ENCODE data around the gene TRMT1.

The TRMT1 gene

DNA sequence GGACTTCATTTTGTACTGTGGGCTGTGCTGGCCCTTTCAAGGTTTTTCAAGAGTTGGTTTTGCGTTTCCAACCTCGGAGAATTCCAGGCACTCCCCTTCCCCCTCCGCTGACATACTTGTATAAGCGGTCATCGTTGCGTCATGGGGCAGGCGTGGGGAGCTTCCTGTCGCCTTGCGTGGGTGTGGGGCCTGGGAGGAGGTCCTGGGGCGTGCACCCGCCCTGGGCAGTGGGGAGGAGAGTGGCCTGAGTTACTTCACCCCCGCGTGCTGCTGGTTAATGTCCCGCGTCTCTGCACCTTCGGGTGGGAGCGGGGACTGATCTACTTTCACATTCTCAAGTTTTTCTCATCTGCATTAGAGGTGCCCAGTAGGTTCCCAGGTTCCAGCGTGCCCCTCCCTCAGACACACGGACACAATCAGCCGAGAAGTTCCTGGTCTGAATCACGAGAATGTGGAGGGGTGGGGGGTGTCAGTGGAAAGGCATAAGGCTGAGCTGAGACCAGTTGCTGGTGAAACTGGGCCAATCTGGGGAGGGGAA lies 37.8 kb upstream of the TRMT1 start:
- CTCF ChIA-PET = interaction anchor here (0.9 kb wide), 1 partner anchor 9 kb away, joined by 3 read pairs; no protein-coding TSS in a partner anchor

DNA sequence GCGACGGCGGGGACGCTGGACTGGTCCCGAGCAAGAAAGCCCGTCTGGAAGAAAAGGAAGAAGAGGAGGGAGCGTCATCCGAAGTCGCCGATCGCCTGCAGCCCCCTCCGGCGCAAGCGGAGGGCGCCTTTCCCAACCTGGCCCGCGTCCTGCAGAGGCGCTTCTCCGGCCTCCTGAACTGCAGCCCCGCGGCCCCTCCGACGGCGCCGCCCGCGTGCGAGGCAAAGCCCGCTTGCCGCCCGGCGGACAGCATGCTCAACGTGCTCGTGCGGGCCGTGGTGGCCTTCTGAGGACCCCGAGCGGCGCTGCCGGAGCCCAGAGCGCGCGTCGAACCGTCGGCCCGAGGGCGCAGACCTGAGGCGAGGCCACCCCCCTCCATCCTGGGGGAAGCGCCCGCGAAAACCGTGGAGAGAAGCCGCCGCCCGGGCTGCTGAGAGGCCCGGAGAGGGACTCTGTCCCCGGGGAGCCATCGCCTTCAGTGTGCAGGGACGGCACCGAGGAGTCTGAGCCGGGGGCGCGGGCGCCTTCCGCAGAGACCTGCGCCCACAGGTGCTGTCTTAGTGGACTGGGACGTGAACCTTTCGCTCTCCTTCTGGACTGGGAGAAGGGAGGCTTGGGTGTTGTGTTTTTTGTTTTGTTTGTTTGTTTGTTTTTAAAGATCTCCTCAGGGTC lies 37.2 kb upstream of the TRMT1 start:
- POLR2A ChIA-PET (ENCODE audit: low non-redundant PET) = interaction anchor here (0.7 to 2.2 kb wide), 3 partner anchors 10 to 14 kb away, joined by 4 to 18 read pairs (median 9); no protein-coding TSS in a partner anchor
- DNase-seq (ENCODE audit: low spot score) = no peak
- H3K27ac ChIP-seq = peak overlapping the region; percentile 100
- TF ChIP-seq, protein P1, sequence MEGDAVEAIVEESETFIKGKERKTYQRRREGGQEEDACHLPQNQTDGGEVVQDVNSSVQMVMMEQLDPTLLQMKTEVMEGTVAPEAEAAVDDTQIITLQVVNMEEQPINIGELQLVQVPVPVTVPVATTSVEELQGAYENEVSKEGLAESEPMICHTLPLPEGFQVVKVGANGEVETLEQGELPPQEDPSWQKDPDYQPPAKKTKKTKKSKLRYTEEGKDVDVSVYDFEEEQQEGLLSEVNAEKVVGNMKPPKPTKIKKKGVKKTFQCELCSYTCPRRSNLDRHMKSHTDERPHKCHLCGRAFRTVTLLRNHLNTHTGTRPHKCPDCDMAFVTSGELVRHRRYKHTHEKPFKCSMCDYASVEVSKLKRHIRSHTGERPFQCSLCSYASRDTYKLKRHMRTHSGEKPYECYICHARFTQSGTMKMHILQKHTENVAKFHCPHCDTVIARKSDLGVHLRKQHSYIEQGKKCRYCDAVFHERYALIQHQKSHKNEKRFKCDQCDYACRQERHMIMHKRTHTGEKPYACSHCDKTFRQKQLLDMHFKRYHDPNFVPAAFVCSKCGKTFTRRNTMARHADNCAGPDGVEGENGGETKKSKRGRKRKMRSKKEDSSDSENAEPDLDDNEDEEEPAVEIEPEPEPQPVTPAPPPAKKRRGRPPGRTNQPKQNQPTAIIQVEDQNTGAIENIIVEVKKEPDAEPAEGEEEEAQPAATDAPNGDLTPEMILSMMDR (conservative IDR thresholded peaks at IDR 0.05; ENCODE audit: low read depth) = peak; percentile 49
- CTCF ChIA-PET = no interaction called here

More for the DNA sequence above, 37.8 kb upstream of the TRMT1 start:
- peak overlapping the region; percentile 100 for H3K27ac ChIP-seq
- POLR2A ChIA-PET (ENCODE audit: low non-redundant PET) = interaction anchor here (1.5 to 2.0 kb wide), 3 partner anchors 9 to 37 kb away, joined by 6 to 9 read pairs (median 6); no protein-coding TSS in a partner anchor
- DNase-seq (ENCODE audit: low spot score) = peak; percentile 69
- TF ChIP-seq, protein P1 (conservative IDR thresholded peaks at IDR 0.05; ENCODE audit: low read depth) = no peak

DNA sequence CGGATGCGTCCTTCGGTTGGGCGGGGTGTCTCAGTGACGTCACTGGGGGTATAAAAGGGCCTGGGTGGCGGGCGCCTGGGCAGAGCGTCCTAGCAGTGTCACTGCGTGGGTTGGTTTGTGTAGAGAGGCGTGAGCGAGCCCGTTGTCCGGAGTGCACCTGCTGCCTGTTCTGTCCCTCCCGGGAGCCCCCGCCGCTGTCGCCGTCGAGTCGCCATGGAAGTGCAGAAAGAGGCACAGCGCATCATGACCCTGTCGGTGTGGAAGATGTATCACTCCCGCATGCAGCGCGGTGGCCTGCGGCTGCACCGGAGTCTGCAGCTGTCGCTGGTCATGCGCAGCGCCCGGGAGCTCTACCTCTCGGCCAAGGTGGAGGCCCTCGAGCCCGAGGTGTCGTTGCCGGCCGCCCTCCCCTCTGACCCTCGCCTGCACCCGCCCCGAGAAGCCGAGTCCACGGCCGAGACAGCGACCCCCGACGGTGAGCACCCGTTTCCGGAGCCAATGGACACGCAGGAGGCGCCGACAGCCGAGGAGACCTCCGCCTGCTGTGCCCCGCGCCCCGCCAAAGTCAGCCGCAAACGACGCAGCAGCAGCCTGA lies 36.5 kb upstream of the TRMT1 start:
- CTCF ChIA-PET = interaction anchor here (1.0 to 1.5 kb wide), 2 partner anchors 36 to 188 kb away, joined by 3 to 7 read pairs; no protein-coding TSS in a partner anchor
- TF ChIP-seq, protein P1 (conservative IDR thresholded peaks at IDR 0.05; ENCODE audit: low read depth) = no peak; the same call in 1 of the 2 replicates
- peak overlapping the region; percentile 100 for H3K27ac ChIP-seq
- POLR2A ChIA-PET (ENCODE audit: low non-redundant PET) = interaction anchor here (0.7 to 2.2 kb wide), 4 partner anchors 10 to 35 kb away, joined by 4 to 18 read pairs (median 9); partner anchors contain the start of gene NACC1
- peak; percentile 94 for DNase-seq (ENCODE audit: low spot score)

DNA sequence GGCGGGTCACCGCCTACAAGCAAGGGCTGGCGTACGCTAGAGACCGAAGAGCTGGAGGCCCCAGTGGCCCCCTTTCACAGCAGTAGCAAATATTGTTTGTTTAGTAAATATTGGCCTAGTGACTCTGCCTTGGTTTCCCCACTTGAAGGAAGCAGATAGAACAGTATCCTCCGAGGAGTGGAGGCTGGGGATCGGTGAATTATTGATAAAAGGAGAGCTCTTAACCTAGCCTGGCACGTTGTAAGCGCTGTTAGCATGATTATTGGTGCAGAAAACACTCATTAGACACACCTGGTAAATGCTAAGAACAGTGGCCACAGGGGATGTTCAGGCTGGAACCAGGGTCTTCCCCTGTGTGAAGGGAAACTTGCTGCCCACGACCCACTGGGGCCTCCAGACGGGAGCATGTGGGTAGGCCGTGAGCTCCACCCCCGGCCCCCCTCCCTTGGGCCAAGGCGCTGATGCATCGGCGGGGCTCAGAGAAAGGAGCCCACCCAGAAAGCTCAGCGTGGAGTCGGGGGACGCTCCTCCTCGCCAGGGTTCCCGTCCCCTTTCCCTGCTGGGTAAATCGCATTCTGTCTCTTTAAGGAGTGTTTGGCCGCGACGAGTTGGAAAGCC lies 35.9 kb upstream of the TRMT1 start:
- ChIA-PET CTCF (interaction anchor here (0.6 to 1.5 kb wide), 3 partner anchors 35 to 187 kb away, joined by 3 to 7 read pairs (median 5); no protein-coding TSS in a partner anchor), POLR2A (ENCODE audit: low non-redundant PET) (interaction anchor here (0.6 to 2.2 kb wide), 4 partner anchors 11 to 301 kb away, joined by 3 to 18 read pairs (median 9); partner anchors contain the start of gene NACC1)
- peak overlapping the region; percentile 100 for H3K27ac ChIP-seq
- TF ChIP-seq, protein P1 (conservative IDR thresholded peaks at IDR 0.05; ENCODE audit: low read depth) = no peak
- DNase-seq (ENCODE audit: low spot score) = no peak

DNA sequence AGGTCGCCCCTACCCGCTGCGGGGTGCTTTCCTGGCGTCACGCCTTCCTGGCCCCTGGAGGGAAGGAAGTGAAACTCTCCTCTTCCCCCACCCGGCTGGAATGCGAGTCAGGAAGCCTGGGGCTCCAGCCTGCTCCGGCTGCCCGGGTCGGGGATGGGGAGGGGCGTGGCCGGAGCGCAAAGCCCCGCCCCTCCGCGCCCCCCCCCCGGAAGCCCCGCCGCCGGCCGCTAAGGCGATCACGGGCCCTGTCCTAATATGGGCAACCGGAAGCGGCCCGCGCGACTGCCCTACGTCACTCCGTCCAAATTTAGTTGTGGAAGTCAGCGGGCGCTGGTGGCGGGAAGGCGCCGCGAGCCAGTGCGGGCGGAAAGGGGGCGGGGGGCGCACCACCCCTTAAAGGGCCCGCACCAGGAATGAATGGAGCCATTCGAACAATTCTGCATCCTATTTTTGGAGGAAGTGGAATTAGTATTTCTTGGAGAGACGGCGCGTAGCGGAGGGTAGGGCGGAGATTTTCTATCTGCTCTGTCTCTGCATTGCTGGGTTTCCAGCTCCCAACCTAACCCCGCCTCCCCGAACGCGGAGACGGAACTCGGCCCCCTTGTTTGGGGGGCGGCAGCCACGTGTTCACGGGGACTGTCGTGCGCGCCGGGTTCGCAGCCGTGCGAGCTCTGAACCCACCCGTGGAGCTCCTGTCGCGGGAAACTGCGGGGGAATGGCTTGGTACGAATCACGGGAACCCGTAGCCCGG lies 35.2 kb upstream of the TRMT1 start:
- DNase-seq (ENCODE audit: low spot score) = peak; percentile 99
- H3K27ac ChIP-seq = peak overlapping the region; percentile 100
- POLR2A ChIA-PET (ENCODE audit: low non-redundant PET) = interaction anchor here (0.6 to 2.2 kb wide), 4 partner anchors 12 to 302 kb away, joined by 3 to 18 read pairs (median 9); partner anchors contain the start of gene NACC1
- CTCF ChIA-PET = interaction anchor here (0.5 to 1.5 kb wide), 5 partner anchors 28 to 186 kb away, joined by 3 to 7 read pairs (median 5); no protein-coding TSS in a partner anchor
- TF ChIP-seq, protein P1 (conservative IDR thresholded peaks at IDR 0.05; ENCODE audit: low read depth) = no peak

Measured in RWPE1 (cell line).